Gastrocnemius medialis (tissue), 4 donors: ENCODE data around the gene TYMP. TPM values are rescaled to one million over a fixed set of nuclear protein-coding genes. Genes with fewer than 3 reads are reported as not detected.
A peak's percentile ranks its signal among the peaks of the same experiment; 100 is the strongest.

ENCODE experiments used
- ATAC-seq, 2 donors: fragments of 150-250 bp; one replicate each; pipeline ENCODE4 v1.9.1; 2016
- DNase-seq, 2 donors: peaks; one replicate each; pipeline ENCODE4 v3.0.0-alpha.2; 2019
- H3K27ac ChIP-seq, 4 donors: fragments of 200-600 bp; sonication (generic); 1 replicate in 1 of 4; 2 replicates in 3 of 4; pipeline ENCODE4 v1.5.1; 2016 to 2018; ENCODE audit warnings: mild to moderate bottlenecking in 2 of 4, moderate library complexity in 1 of 4
- H3K27me3 ChIP-seq, 3 donors: fragments of 200-600 bp; sonication (generic) in 2 of 3; 1 replicate in 1 of 3; 2 replicates in 2 of 3; pipeline versions ENCODE4 v1.5.1 to v1.6.0; 2016 to 2019; ENCODE audit warnings: mild to moderate bottlenecking in 1 of 3, moderate library complexity in 1 of 3
- H3K36me3 ChIP-seq, 2 donors: fragments of 200-600 bp; sonication (generic) in 1 of 2; one replicate each; pipeline ENCODE4 v1.5.1; 2017 to 2018
- H3K4me1 ChIP-seq, 2 donors: fragments of 200-600 bp; sonication (generic) in 1 of 2; one replicate each; pipeline ENCODE4 v1.5.1; 2016 to 2017; ENCODE audit warnings: mild to moderate bottlenecking in 2 of 2
- H3K4me3 ChIP-seq, 4 donors: fragments of 200-600 bp; sonication (generic) in 3 of 4; 1 replicate in 1 of 4; 2 replicates in 3 of 4; pipeline ENCODE4 v1.5.1; 2016 to 2019; ENCODE audit warnings: mild to moderate bottlenecking in 2 of 4
- H3K9me3 ChIP-seq, 3 donors: fragments of 200-600 bp; sonication (generic) in 2 of 3; 1 replicate in 1 of 3; 2 replicates in 2 of 3; pipeline ENCODE4 v1.5.1; 2016 to 2019
- CTCF ChIP-seq, 5 experiments: fragments of 450-650 bp in 3 of 5; fragments of 200-600 bp in 2 of 5; sonication (generic) in 2 of 5; IDR thresholded peaks in 4 of 5; conservative IDR thresholded peaks in 1 of 5; 1 replicate in 4 of 5; 2 replicates in 1 of 5; pipeline ENCODE4 v1.5.1; 2016 to 2019; ENCODE audit warnings: antibody characterized with exemption in 5 of 5, mild to moderate bottlenecking in 3 of 5, moderate library complexity in 3 of 5
- POLR2A ChIP-seq, 2 donors: fragments of 450-650 bp; IDR thresholded peaks; one replicate each; pipeline ENCODE4 v1.6.1; 2017; ENCODE audit warnings: antibody characterized with exemption in 2 of 2, mild to moderate bottlenecking in 2 of 2, moderate library complexity in 2 of 2
- in situ Hi-C, 4 donors: fragments of 200-750 bp; cut with MboI; loops; one replicate each; pipeline versions ENCODE4 v1.15.0 to v1.8.0; 2017; ENCODE audit warnings: low sequenced_read_pairs in 4 of 4
- intact Hi-C: fragments of 100-400 bp; cut with DNase I; formaldehyde crosslinking; loops from one replicate; pipeline ENCODE4 v1.15.1; 2023; ENCODE audit warnings: low total_unique reads
- total RNA-seq, 4 donors: library from RNA; depleted of rRNA; stranded (reverse); fragments of >200 nt; gene quantifications; one replicate each; pipeline versions ENCODE4 v1.1.0 to v1.2.3, GENCODE V29; 2016

Gene TYMP
- total RNA-seq, 4 donors from 2014 or later = 8.8 to 15.8 (median 11.8) TPM

GRCh38 chr22:50564289-50564688, 34.5 kb upstream of the TYMP start:
- Histone ChIP-seq H3K36me3 (peaks cover 0 to 21% of the 10 kb centered on the region in 2 donors), H3K27ac (peak overlapping the region in 1 of 4 donors; percentile 82), H3K27me3 (no peaks in the 10 kb centered on the region), H3K9me3 (no peaks in the 10 kb centered on the region), H3K4me1 (peaks cover 0 to 10% of the 10 kb centered on the region in 2 donors), H3K4me3 (no peak overlapping the region)
- TF ChIP-seq POLR2A (IDR thresholded peaks at IDR 0.05) (no peak), CTCF (IDR thresholded peaks at IDR 0.05 in 4 of 5, conservative IDR thresholded peaks at IDR 0.05 in 1 of 5) (no peak)
- no peak for ATAC-seq
- no peak for DNase-seq
- in situ Hi-C loops (no loop called here), intact Hi-C loops (no loop called here)

- DNase-seq (no peak), ATAC-seq (peak; percentile 27 to 46)
- TF ChIP-seq CTCF (IDR thresholded peaks at IDR 0.05 in 4 of 5, conservative IDR thresholded peaks at IDR 0.05 in 1 of 5) = no peak
- TF ChIP-seq POLR2A (IDR thresholded peaks at IDR 0.05) = no peak
- peaks cover 0 to 10% of the 10 kb centered on the region in 2 donors for H3K4me1 ChIP-seq
- intact Hi-C loops (no loop called here), in situ Hi-C loops (no loop called here)
- no peaks in the 10 kb centered on the region for H3K27me3 ChIP-seq
- no peaks in the 10 kb centered on the region for H3K9me3 ChIP-seq
- H3K4me3 ChIP-seq = peak overlapping the region; percentile 67 to 87 (median 68)
- H3K27ac ChIP-seq = peak overlapping the region; percentile 77 to 82 (median 81)
- H3K36me3 ChIP-seq = peaks cover 0 to 14% of the 10 kb centered on the region in 2 donors
Measured at GRCh38 chr22:50563413-50564160, 33.8 kb upstream of the TYMP start.

- Histone ChIP-seq H3K36me3 (peaks cover 0 to 6% of the 10 kb centered on the region in 2 donors), H3K27ac (peak within 1 kb of the TSS; percentile 77 to 82 (median 81)), H3K4me1 (peaks cover 0 to 10% of the 10 kb centered on the region in 2 donors), H3K9me3 (no peaks in the 10 kb centered on the region), H3K4me3 (peak within 1 kb of the TSS; percentile 67 to 87 (median 68)), H3K27me3 (no peaks in the 10 kb centered on the region)
- peak; percentile 95 to 98 (median 97) for TF ChIP-seq CTCF (IDR thresholded peaks at IDR 0.05 in 4 of 5, conservative IDR thresholded peaks at IDR 0.05 in 1 of 5)
- TF ChIP-seq POLR2A (IDR thresholded peaks at IDR 0.05) = peak; percentile 78 to 81
- in situ Hi-C loops (no loop called here), intact Hi-C loops (loop anchor here (1.0 kb wide), 1 partner anchor 20 kb away; the partner anchor contains the start of gene CHKB)
- DNase-seq = peak; percentile 96 to 97
- ATAC-seq = peak; percentile 96 to 99
Measured at GRCh38 chr22:50562523-50563412, 33.0 kb upstream of the TYMP start, which contains the start of gene SYCE3. SYCE3 (minus strand) TSS chr22:50562919; CDS start chr22:50556405, 6,514 bp downstream.

- Histone ChIP-seq H3K9me3 (no peaks in the 10 kb centered on the region), H3K27ac (no peak overlapping the region), H3K27me3 (no peaks in the 10 kb centered on the region), H3K4me1 (peaks cover 0 to 10% of the 10 kb centered on the region in 2 donors), H3K36me3 (no peaks in the 10 kb centered on the region), H3K4me3 (no peak overlapping the region)
- ATAC-seq = no peak
- no peak for TF ChIP-seq POLR2A (IDR thresholded peaks at IDR 0.05)
- no peak for TF ChIP-seq CTCF (IDR thresholded peaks at IDR 0.05 in 4 of 5, conservative IDR thresholded peaks at IDR 0.05 in 1 of 5)
- intact Hi-C loops = loop anchor here (1.0 kb wide), 1 partner anchor 21 kb away; the partner anchor contains the start of gene CHKB
- no peak for DNase-seq
- in situ Hi-C loops = no loop called here
Measured at GRCh38 chr22:50561401-50562358, 31.9 kb upstream of the TYMP start.
